Measurements from ENCODE around the gene SLC51B. TPM values are rescaled to one million over a fixed set of nuclear protein-coding genes. Genes with fewer than 3 reads are reported as not detected.

SLC51B gene
- polyA plus RNA-seq, 1 of the 3 experiments (the other 2 are of a cell fraction) = not detected

- no peak for TF ChIP-seq PBX3 (IDR thresholded peaks at IDR 0.05)
- no peak for TF ChIP-seq GABPA (IDR thresholded peaks at IDR 0.05; ENCODE audit: low read depth)
- no peak for TF ChIP-seq MAX (IDR thresholded peaks at IDR 0.05; ENCODE audit: low read depth)
- TF ChIP-seq CHD2 (IDR thresholded peaks at IDR 0.05; ENCODE audit: low read length, partially characterized antibody) = no peak
- TF ChIP-seq IRF3 (IDR thresholded peaks at IDR 0.05; ENCODE audit: low read depth, low read length) = no peak
- TF ChIP-seq RAD21 (IDR thresholded peaks at IDR 0.05; ENCODE audit: low read length) = no peak
- TF ChIP-seq TAF1 (IDR thresholded peaks at IDR 0.05; ENCODE audit: borderline replicate concordance, low read depth, low read length) = no peak
- TF ChIP-seq FOSL2 (IDR thresholded peaks at IDR 0.05; ENCODE audit: borderline replicate concordance, low read depth) = no peak
- no peak for TF ChIP-seq TEAD4 (IDR thresholded peaks at IDR 0.05; ENCODE audit: borderline replicate concordance, insufficient read depth)
Observed at GRCh38 chr15:65055201-65055870, 10.1 kb downstream of the SLC51B start (continued).

- Histone ChIP-seq H2AFZ (ENCODE audit: low read depth) (no peak overlapping the region), H3K4me2 (no peak overlapping the region), H3K4me3 (ENCODE audit: low read depth in 2 of 2, low read length in 1 of 2) (no peak overlapping the region), H3K9me3 (no peaks in the 10 kb centered on the region), H4K20me1 (ENCODE audit: insufficient read depth) (no peaks in the 10 kb centered on the region), H3K27ac (ENCODE audit: low read depth in 2 of 2, low read length in 1 of 2) (no peak overlapping the region), H3K36me3 (replicated peaks in 1 of 2; ENCODE audit: control insufficient read depth in 1 of 2, insufficient read depth in 2 of 2, low read length in 1 of 2) (no peaks in the 10 kb centered on the region), H3K27me3 (ENCODE audit: insufficient read depth) (no peaks in the 10 kb centered on the region), H3K9ac (no peak overlapping the region), H3F3A (replicated peaks; ENCODE audit: insufficient read depth) (no peaks in the 10 kb centered on the region), H3K9me2 (no peaks in the 10 kb centered on the region), H3K4me1 (ENCODE audit: control insufficient read depth in 1 of 2, insufficient read depth in 2 of 2, low read depth in 1 of 2, low read length in 1 of 2) (peaks cover 0 to 4% of the 10 kb centered on the region in 2 experiments; a peak in 1 of 4 replicates), H3K79me2 (ENCODE audit: insufficient read depth) (no peaks in the 10 kb centered on the region)
- WGBS (ENCODE audit: low lambda C conversion rate) = 76% methylated on average over 7 of the region's 9 CpGs
- TF ChIP-seq FOXM1 (IDR thresholded peaks at IDR 0.05; ENCODE audit: low read depth) (no peak), RFX5 (IDR thresholded peaks at IDR 0.05; ENCODE audit: low read length) (no peak), USF1 (IDR thresholded peaks at IDR 0.05; ENCODE audit: borderline replicate concordance, low read depth) (no peak), MEF2A (IDR thresholded peaks at IDR 0.05; ENCODE audit: borderline replicate concordance, low read depth) (no peak), SIN3A (IDR thresholded peaks at IDR 0.05; ENCODE audit: borderline replicate concordance, low read depth, low read length) (no peak), GATA2 (CRISPR knock-in tag; IDR thresholded peaks at IDR 0.05) (no peak), JUND (IDR thresholded peaks at IDR 0.05) (no peak), GABPA (IDR thresholded peaks at IDR 0.05; ENCODE audit: low read depth) (no peak), USF2 (IDR thresholded peaks at IDR 0.05; ENCODE audit: borderline replicate concordance, low read depth, low read length) (no peak), POLR2AphosphoS5 (IDR thresholded peaks at IDR 0.05; ENCODE audit: low read depth, low read length) (no peak), FOSL2 (IDR thresholded peaks at IDR 0.05; ENCODE audit: borderline replicate concordance, low read depth) (no peak), FOXJ3 (CRISPR knock-in tag; IDR thresholded peaks at IDR 0.05) (no peak), RCOR1 (IDR thresholded peaks at IDR 0.05; ENCODE audit: low read length) (no peak), IRF3 (IDR thresholded peaks at IDR 0.05; ENCODE audit: low read depth, low read length) (no peak), NFIC (IDR thresholded peaks at IDR 0.05; ENCODE audit: borderline replicate concordance) (no peak), SMC3 (IDR thresholded peaks at IDR 0.05; ENCODE audit: low read depth, low read length) (no peak), RAD21 (IDR thresholded peaks at IDR 0.05; ENCODE audit: low read length) (no peak), PBX3 (IDR thresholded peaks at IDR 0.05) (no peak), TCF12 (IDR thresholded peaks at IDR 0.05) (no peak), MXI1 (IDR thresholded peaks at IDR 0.05; ENCODE audit: low read depth, low read length) (no peak)
- POLR2A ChIA-PET = no interaction called here
- peak; percentile 9 for DNase-seq
- CTCF ChIA-PET = interaction anchor here (0.9 to 9.3 kb wide), 6 partner anchors 9 to 64 kb away, joined by 3 to 109 read pairs (median 64); partner anchors contain the start of genes KBTBD13 and RASL12
Observed at GRCh38 chr15:65056106-65056505, 10.9 kb downstream of the SLC51B start.

Measured in SK-N-SH (cell line).